ENCODE measurements around the gene MPEG1. TPM values are rescaled to one million over a fixed set of nuclear protein-coding genes. Genes with fewer than 3 reads are reported as not detected.

The MPEG1 gene
- total and polyA plus RNA-seq, 2 of the 4 experiments (the other 2 are of a cell fraction) = not detected

DNA sequence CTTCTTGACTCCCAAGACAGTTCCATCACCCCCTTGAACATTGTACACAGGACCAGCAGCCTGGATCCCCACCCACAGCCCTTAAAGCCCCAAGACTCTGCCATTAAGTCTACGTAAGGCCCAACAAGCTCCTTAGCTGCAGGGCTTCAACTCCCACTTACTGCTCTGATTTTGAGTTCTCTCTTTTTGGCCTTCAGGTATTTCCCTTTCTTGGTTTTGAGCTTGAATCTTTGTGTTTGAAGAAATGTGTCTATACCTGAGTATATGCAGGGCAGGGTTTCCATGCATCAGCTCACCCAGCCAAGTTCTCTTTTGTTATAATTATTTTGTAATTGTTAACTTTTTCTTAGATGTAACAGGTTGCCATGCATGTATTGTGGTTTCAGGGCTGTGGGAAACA, 10.4 kb upstream of the MPEG1 start:
- H3K9me1 ChIP-seq (ENCODE audit: insufficient read depth, low read length) = peaks cover 17% of the 10 kb centered on the region
- no peak overlapping the region for H2AK9ac ChIP-seq (replicated peaks; ENCODE audit: low read depth, low read length, poor library complexity)
- H3K4ac ChIP-seq (ENCODE audit: low read depth, low read length) = peak overlapping the region; percentile 78
- no peaks in the 10 kb centered on the region for H3K79me1 ChIP-seq (ENCODE audit: low read depth in 1 of 2, low read length in 2 of 2)
- H4K91ac ChIP-seq (ENCODE audit: insufficient read depth, low read depth, low read length) = peak overlapping the region; percentile 63
- no peak overlapping the region for H3K56ac ChIP-seq (ENCODE audit: extremely low read depth, insufficient read depth, low read length)
- no peaks in the 10 kb centered on the region for H3K9me3 ChIP-seq (ENCODE audit: control insufficient read depth, insufficient read depth, low read length)
- peak overlapping the region; percentile 20 for H2BK5ac ChIP-seq (ENCODE audit: low read depth, low read length, poor library complexity, severe bottlenecking)
- dilution Hi-C loops (cut with HindIII; ENCODE audit: low sequenced_read_pairs, unreplicated experiment) = no loop called here
- no peak overlapping the region for H3K4me3 ChIP-seq (ENCODE audit: insufficient read depth, low read depth, low read length)
- no peak overlapping the region for H2AFZ ChIP-seq (replicated peaks; ENCODE audit: low read length, poor library complexity)
- no peak overlapping the region for H4K5ac ChIP-seq (ENCODE audit: low read depth, low read length)
- peak overlapping the region; percentile 57 for H3K18ac ChIP-seq (ENCODE audit: low read depth, low read length)
- no peaks in the 10 kb centered on the region for H4K20me1 ChIP-seq (ENCODE audit: insufficient read depth, low read length)
- peak overlapping the region; percentile 25 for H2AK5ac ChIP-seq (ENCODE audit: low read depth, low read length)
- no peak overlapping the region for H3K27ac ChIP-seq (ENCODE audit: insufficient read depth, low read length)
- BruUV-seq (replicated peaks) = no TSS peak
- TF ChIP-seq, protein P1, sequence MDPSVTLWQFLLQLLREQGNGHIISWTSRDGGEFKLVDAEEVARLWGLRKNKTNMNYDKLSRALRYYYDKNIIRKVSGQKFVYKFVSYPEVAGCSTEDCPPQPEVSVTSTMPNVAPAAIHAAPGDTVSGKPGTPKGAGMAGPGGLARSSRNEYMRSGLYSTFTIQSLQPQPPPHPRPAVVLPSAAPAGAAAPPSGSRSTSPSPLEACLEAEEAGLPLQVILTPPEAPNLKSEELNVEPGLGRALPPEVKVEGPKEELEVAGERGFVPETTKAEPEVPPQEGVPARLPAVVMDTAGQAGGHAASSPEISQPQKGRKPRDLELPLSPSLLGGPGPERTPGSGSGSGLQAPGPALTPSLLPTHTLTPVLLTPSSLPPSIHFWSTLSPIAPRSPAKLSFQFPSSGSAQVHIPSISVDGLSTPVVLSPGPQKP (IDR thresholded peaks at IDR 0.05; ENCODE audit: borderline replicate concordance, low read depth, low read length) = no peak
- TF ChIP-seq RFX5 (IDR thresholded peaks at IDR 0.05; ENCODE audit: low read depth, low read length) (no peak), MAZ (IDR thresholded peaks at IDR 0.05; ENCODE audit: borderline replicate concordance, low read depth, low read length) (no peak), CHD1 (IDR thresholded peaks at IDR 0.05; ENCODE audit: low read depth, low read length) (no peak), RAD21 (IDR thresholded peaks at IDR 0.05; ENCODE audit: low read length) (no peak), SMC3 (IDR thresholded peaks at IDR 0.05; ENCODE audit: low read depth, low read length) (no peak), MAFK (IDR thresholded peaks at IDR 0.05; ENCODE audit: low read depth, low read length) (no peak), POLR2A (IDR thresholded peaks at IDR 0.05; ENCODE audit: low read depth, low read length) (no peak), NFE2L2 (IDR thresholded peaks at IDR 0.05; ENCODE audit: low read depth, low read length) (no peak)
- TF ChIP-seq, protein P2, sequence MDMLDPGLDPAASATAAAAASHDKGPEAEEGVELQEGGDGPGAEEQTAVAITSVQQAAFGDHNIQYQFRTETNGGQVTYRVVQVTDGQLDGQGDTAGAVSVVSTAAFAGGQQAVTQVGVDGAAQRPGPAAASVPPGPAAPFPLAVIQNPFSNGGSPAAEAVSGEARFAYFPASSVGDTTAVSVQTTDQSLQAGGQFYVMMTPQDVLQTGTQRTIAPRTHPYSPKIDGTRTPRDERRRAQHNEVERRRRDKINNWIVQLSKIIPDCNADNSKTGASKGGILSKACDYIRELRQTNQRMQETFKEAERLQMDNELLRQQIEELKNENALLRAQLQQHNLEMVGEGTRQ (IDR thresholded peaks at IDR 0.05; ENCODE audit: low read depth, low read length) = no peak
- TF ChIP-seq, protein P3, sequence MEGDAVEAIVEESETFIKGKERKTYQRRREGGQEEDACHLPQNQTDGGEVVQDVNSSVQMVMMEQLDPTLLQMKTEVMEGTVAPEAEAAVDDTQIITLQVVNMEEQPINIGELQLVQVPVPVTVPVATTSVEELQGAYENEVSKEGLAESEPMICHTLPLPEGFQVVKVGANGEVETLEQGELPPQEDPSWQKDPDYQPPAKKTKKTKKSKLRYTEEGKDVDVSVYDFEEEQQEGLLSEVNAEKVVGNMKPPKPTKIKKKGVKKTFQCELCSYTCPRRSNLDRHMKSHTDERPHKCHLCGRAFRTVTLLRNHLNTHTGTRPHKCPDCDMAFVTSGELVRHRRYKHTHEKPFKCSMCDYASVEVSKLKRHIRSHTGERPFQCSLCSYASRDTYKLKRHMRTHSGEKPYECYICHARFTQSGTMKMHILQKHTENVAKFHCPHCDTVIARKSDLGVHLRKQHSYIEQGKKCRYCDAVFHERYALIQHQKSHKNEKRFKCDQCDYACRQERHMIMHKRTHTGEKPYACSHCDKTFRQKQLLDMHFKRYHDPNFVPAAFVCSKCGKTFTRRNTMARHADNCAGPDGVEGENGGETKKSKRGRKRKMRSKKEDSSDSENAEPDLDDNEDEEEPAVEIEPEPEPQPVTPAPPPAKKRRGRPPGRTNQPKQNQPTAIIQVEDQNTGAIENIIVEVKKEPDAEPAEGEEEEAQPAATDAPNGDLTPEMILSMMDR (conservative IDR thresholded peaks at IDR 0.05; ENCODE audit: low read depth, low read length) = no peak
- H3K9ac ChIP-seq (ENCODE audit: low read depth, low read length) = no peak overlapping the region
- intact Hi-C loops (cut with micrococcal nuclease) = loop anchor here (5.0 kb wide), 2 partner anchors 51 to 59 kb away; partner anchors contain the start of gene DTX4
- in situ Hi-C loops (cut with MboI; ENCODE audit: low sequenced_read_pairs) = no loop called here
- no peaks in the 10 kb centered on the region for H3K36me3 ChIP-seq (ENCODE audit: control insufficient read depth, insufficient read depth, low read length)
- ChIA-PET POLR2A (ENCODE audit: unreplicated experiment) (no interaction called here), CTCF (interaction anchor here (0.7 to 1.3 kb wide), 2 partner anchors 52 to 881 kb away, joined by 3 to 5 read pairs; partner anchors contain the start of gene DTX4)
- H2BK20ac ChIP-seq (ENCODE audit: low read depth, low read length) = peak overlapping the region; percentile 97
- DNase-seq (no peak), ATAC-seq (ENCODE audit: low read depth) (no peak)
- H3K4me1 ChIP-seq (ENCODE audit: control insufficient read depth, insufficient read depth, low read length) = peaks cover 24% of the 10 kb centered on the region
- no CpG with 5 or more reads among the region's 1 CpG for WGBS, 2 experiments (ENCODE audit: extremely low coverage in 2 of 2, insufficient read length in 1 of 2)
- no peak overlapping the region for H3K23ac ChIP-seq (ENCODE audit: low read depth, low read length)
- H3K27me3 ChIP-seq (ENCODE audit: control insufficient read depth, insufficient read depth, low read length) = no peaks in the 10 kb centered on the region
- H2BK15ac ChIP-seq (ENCODE audit: low read depth, low read length) = peak overlapping the region; percentile 88; the same call in 2 of the 3 replicates
- H2BK120ac ChIP-seq (ENCODE audit: low read depth, low read length) = peak overlapping the region; percentile 96
- H4K8ac ChIP-seq (ENCODE audit: low read depth in 2 of 2, low read length in 2 of 2) = peak overlapping the region in 1 of 2 experiments; percentile 8; a peak in 2 of 4 replicates
- H3K4me2 ChIP-seq (ENCODE audit: low read depth, low read length) = no peak overlapping the region
- H3K14ac ChIP-seq (replicated peaks; ENCODE audit: low read depth, low read length) = no peak overlapping the region; the same call in 1 of the 2 replicates
